Measurements from ENCODE around the gene RLBP1. TPM values are rescaled to one million over a fixed set of nuclear protein-coding genes. Genes with fewer than 3 reads are reported as not detected.
"Not testable (repeated sequence)": the region's sequence is repeated elsewhere in the genome, so short reads cannot be mapped to it uniquely, and the experiment has no call there.

RLBP1 gene
- total and polyA plus RNA-seq, 2 of the 13 experiments (the other 11 are each of a cell fraction or from before 2014, with no cell fraction given) = 0.07 TPM; not detected in 1

GRCh38 chr15:89243046-89243690, 21.8 kb upstream of the RLBP1 start (continued):
- TF ChIP-seq ATF4 (CRISPR knock-in tag; IDR thresholded peaks at IDR 0.05) = peak in 1 of 2 experiments; percentile 87; a peak in 2 of 4 replicates
- no peak for TF ChIP-seq PHF21A (CRISPR knock-in tag; IDR thresholded peaks at IDR 0.05)
- TF ChIP-seq ZC3H13 (CRISPR knock-in tag; IDR thresholded peaks at IDR 0.05) = peak; percentile 13; the same call in 1 of the 2 replicates
- TF ChIP-seq ARHGAP35 (CRISPR knock-in tag; IDR thresholded peaks at IDR 0.05; ENCODE audit: borderline replicate concordance) = 0 out of 2 replicates have a peak, but pooled peaks have one; percentile 13
- TF ChIP-seq ZNF33A (CRISPR knock-in tag; IDR thresholded peaks at IDR 0.05; ENCODE audit: borderline replicate concordance) = 0 out of 2 replicates have a peak, but pooled peaks have one; percentile 38

GRCh38 chr15:89239883-89240810, 18.8 kb upstream of the RLBP1 start:
- CTCF ChIA-PET (ENCODE audit: low intra/inter-chr PET ratio, low total read pairs) = not testable (repeated sequence)

More at GRCh38 chr15:89239883-89240810, 18.8 kb upstream of the RLBP1 start:
- 50% methylated on average over 11 of the region's 12 CpGs for WGBS (ENCODE audit: low lambda C conversion rate)
- Histone ChIP-seq H3K27me3 (ENCODE audit: control insufficient read depth in 1 of 2, insufficient read depth in 2 of 2, low read length in 2 of 2) (peaks cover 0 to 14% of the 10 kb centered on the region in 2 experiments; a peak in 4 of 5 replicates), H3K4me1 (ENCODE audit: insufficient read depth, low read length) (peaks cover 11% of the 10 kb centered on the region), H3K79me2 (ENCODE audit: insufficient read depth, low read length) (peaks cover 11% of the 10 kb centered on the region), H3K9me3 (ENCODE audit: low read length) (peaks cover 11% of the 10 kb centered on the region; the same call in 1 of the 2 replicates)
- H3K4me2 ChIP-seq (ENCODE audit: low read depth, low read length); H2AFZ ChIP-seq (ENCODE audit: low read length); ATAC-seq; intact Hi-C loops (cut with micrococcal nuclease; ENCODE audit: unreplicated experiment); H3K27ac ChIP-seq (ENCODE audit: extremely low read length, insufficient read depth, low read length); H4K20me1 ChIP-seq (ENCODE audit: insufficient read depth, low read length); FAIRE-seq; H3K36me3 ChIP-seq (replicated peaks in 1 of 2; ENCODE audit: control insufficient read depth in 1 of 2, insufficient read depth in 2 of 2, low read length in 2 of 2); POLR2A ChIA-PET; DNase-seq (ENCODE audit: low spot score); BruUV-seq (replicated peaks); H3K4me3 ChIP-seq (replicated peaks in 1 of 3; ENCODE audit: insufficient read depth in 1 of 3, low read depth in 2 of 3, low read length in 3 of 3); H3K9ac ChIP-seq (ENCODE audit: insufficient read depth, low read depth, low read length): not testable (repeated sequence)
- TF ChIP-seq ZNF761 (CRISPR knock-in tag; conservative IDR thresholded peaks at IDR 0.05) (peak; percentile 99), RNF2 (conservative IDR thresholded peaks at IDR 0.05; ENCODE audit: low read depth) (0 out of 2 replicates have a peak, but pooled peaks have one; percentile 26)
- in situ Hi-C loops (cut with HindIII; ENCODE audit: extremely low pct_ligation_motif_present, low pct_unique_long_range_greater_than_20kb) = loop anchor here (5.0 kb wide), 1 partner anchor 33 kb away; no protein-coding TSS in a partner anchor

Data from HepG2 (cell line).